K562 (cell line): ENCODE measurements around the gene LRRC25. TPM values are rescaled to one million over a fixed set of nuclear protein-coding genes. Genes with fewer than 3 reads are reported as not detected.
A peak's percentile ranks its signal among the peaks of the same experiment; 100 is the strongest.

ENCODE experiments used
- BMI1 ChIP-seq: fragments of 150-350 bp; IDR thresholded peaks from 2 replicates; pipeline ENCODE4 v1.6.1; 2014; ENCODE audit warnings: low read length
- CTBP1 ChIP-seq: fragments of 450-650 bp; IDR thresholded peaks from 2 replicates; pipeline ENCODE4 v1.6.1; 2016; ENCODE audit warnings: borderline replicate concordance
- ERF ChIP-seq: fragments of 450-650 bp; formaldehyde crosslinking; IDR thresholded peaks from 2 replicates; pipeline ENCODE4 v1.4.0; 2020; ENCODE audit warnings: mild to moderate bottlenecking, mixed read lengths
- FOXA3 ChIP-seq, 2 experiments: fragments of 450-650 bp in 1 of 2; sonication (generic) in 1 of 2; formaldehyde crosslinking; IDR thresholded peaks in 1 of 2; conservative IDR thresholded peaks in 1 of 2; 2 replicates each; pipeline versions ENCODE4 v1.4.0 to v1.8.0; 2020 to 2022; ENCODE audit warnings: mild to moderate bottlenecking in 2 of 2, missing genetic modification reagents in 1 of 2
- JUND ChIP-seq, 2 experiments: IDR thresholded peaks; 2 replicates in 1 of 2; 3 replicates in 1 of 2; pipeline ENCODE4 v1.6.1; 2011; ENCODE audit warnings: borderline replicate concordance in 2 of 2, low read depth in 2 of 2, low read length in 2 of 2, improper control_type of control experiment in 1 of 2, missing biosample characterization in 1 of 2, missing genetic modification characterization in 1 of 2, missing genetic modification reagents in 1 of 2
- NR2F6 ChIP-seq: fragments of 450-650 bp; formaldehyde crosslinking; IDR thresholded peaks from 2 replicates; pipeline ENCODE4 v1.4.0; 2020; ENCODE audit warnings: mild to moderate bottlenecking
- RUNX1 ChIP-seq: sonication (generic); IDR thresholded peaks from 2 replicates; pipeline ENCODE4 v1.6.1; 2016; ENCODE audit warnings: antibody characterized with exemption, low read depth
- SAFB ChIP-seq: fragments of 200-400 bp; formaldehyde crosslinking; IDR thresholded peaks from 2 replicates; pipeline ENCODE4 v1.6.1; 2017; ENCODE audit warnings: low read depth, low read length, borderline replicate concordance
- SMAD1 ChIP-seq: fragments of 150-350 bp; IDR thresholded peaks from 2 replicates; pipeline ENCODE4 v1.6.1; 2014; ENCODE audit warnings: low read length, low read depth; ENCODE audit not compliant: partially characterized antibody
- TAF1 ChIP-seq: IDR thresholded peaks from 2 replicates; pipeline ENCODE4 v1.6.1; 2011; ENCODE audit warnings: mild to moderate bottlenecking, low read length, moderate library complexity; ENCODE audit not compliant: insufficient read depth, control insufficient read depth, severe bottlenecking; ENCODE audit errors: extremely low read depth
- TBL1XR1 ChIP-seq, 2 experiments: IDR thresholded peaks; 2 replicates each; pipeline ENCODE4 v1.6.1; 2012; ENCODE audit warnings: improper control_type of control experiment in 2 of 2, low read length in 2 of 2, mild to moderate bottlenecking in 1 of 2
- ZNF134 ChIP-seq: fragments of 250-450 bp; sonication (Bioruptor Pico); conservative IDR thresholded peaks from 2 replicates; pipeline ENCODE4 v1.4.0; 2020
- polyA plus RNA-seq, 8 experiments: library from polyadenylated mRNA; depleted of rRNA in 4 of 8; stranded (reverse) in 5 of 8; unstranded in 3 of 8; fragments of >200 nt; fragmentation: Nextera tagmentation in 2 of 8; fragmentation: Illumina TruSeq in 1 of 8; extraction: Ambion mirVana in 2 of 8; extraction: Trizol in 1 of 8; gene quantifications; 2 replicates each; pipeline versions ENCODE4 v1.2.1 to v1.2.3, GENCODE V29; 2011 to 2014; ENCODE audit warnings: inconsistent platforms in 1 of 8, missing spikeins in 1 of 8
- total RNA-seq, 7 experiments: library from RNA; depleted of rRNA in 6 of 7; stranded (reverse); fragments of >200 nt in 6 of 7; fragmentation: Illumina TruSeq in 2 of 7; extraction: Trizol in 2 of 7; gene quantifications; 2 replicates each; pipeline versions ENCODE4 v1.2.1 to v1.2.3, GENCODE V29; 2011 to 2021; ENCODE audit warnings: low replicate concordance in 1 of 7
- TF ChIP-seq, protein P1 (sequence below): fragments of 450-650 bp; IDR thresholded peaks from 2 replicates; pipeline ENCODE4 v1.6.1; 2017; ENCODE audit warnings: antibody characterized with exemption, mild to moderate bottlenecking
- TF ChIP-seq, protein P2 (sequence below): sonication (generic); formaldehyde crosslinking; IDR thresholded peaks from 2 replicates; pipeline ENCODE4 v1.8.1; 2022; ENCODE audit warnings: missing genetic modification reagents
- TF ChIP-seq, protein P3 (sequence below), 2 experiments: IDR thresholded peaks; 2 replicates each; pipeline ENCODE4 v1.6.1; 2011; ENCODE audit warnings: borderline replicate concordance in 1 of 2, control low read depth in 1 of 2, low read depth in 1 of 2, low read length in 1 of 2, mild to moderate bottlenecking in 1 of 2, mixed read lengths in 1 of 2, moderate library complexity in 1 of 2; ENCODE audit not compliant: insufficient read depth in 1 of 2, insufficient read length in 1 of 2, poor library complexity in 1 of 2, severe bottlenecking in 1 of 2; ENCODE audit errors: extremely low read depth in 1 of 2

Gene LRRC25
- total and polyA plus RNA-seq, 9 of the 15 experiments (the other 6 are each of a cell fraction or from before 2014, with no cell fraction given), result 0.07 to 0.36 (median 0.10) TPM; not detected in 3

DNA sequence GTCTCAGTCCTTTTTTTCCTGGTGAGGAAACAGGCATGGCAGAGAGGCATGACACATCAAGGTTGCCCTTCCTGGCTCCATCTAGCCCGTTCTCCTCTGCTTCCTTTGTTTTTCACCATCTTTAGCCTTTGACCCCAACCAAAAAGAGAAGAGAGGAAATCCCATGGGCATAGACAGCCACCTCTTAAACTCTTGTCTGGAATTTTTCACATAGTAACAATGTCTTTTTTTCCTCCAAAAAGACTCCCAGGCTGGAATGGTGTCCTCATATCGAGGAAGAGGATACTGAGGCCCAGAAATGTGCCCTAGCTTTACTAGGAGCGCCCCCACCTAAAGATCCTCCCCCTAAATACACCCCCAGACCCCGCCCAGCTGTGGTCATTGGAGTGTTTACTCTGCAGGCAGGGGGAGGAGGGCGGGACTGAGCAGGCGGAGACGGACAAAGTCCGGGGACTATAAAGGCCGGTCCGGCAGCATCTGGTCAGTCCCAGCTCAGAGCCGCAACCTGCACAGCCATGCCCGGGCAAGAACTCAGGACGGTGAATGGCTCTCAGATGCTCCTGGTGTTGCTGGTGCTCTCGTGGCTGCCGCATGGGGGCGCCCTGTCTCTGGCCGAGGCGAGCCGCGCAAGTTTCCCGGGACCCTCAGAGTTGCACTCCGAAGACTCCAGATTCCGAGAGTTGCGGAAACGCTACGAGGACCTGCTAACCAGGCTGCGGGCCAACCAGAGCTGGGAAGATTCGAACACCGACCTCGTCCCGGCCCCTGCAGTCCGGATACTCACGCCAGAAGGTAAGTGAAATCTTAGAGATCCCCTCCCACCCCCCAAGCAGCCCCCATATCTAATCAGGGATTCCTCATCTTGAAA, 11.5 kb downstream of the LRRC25 start, which contains the start of gene GDF15 (continued):
- TF ChIP-seq, protein P1, sequence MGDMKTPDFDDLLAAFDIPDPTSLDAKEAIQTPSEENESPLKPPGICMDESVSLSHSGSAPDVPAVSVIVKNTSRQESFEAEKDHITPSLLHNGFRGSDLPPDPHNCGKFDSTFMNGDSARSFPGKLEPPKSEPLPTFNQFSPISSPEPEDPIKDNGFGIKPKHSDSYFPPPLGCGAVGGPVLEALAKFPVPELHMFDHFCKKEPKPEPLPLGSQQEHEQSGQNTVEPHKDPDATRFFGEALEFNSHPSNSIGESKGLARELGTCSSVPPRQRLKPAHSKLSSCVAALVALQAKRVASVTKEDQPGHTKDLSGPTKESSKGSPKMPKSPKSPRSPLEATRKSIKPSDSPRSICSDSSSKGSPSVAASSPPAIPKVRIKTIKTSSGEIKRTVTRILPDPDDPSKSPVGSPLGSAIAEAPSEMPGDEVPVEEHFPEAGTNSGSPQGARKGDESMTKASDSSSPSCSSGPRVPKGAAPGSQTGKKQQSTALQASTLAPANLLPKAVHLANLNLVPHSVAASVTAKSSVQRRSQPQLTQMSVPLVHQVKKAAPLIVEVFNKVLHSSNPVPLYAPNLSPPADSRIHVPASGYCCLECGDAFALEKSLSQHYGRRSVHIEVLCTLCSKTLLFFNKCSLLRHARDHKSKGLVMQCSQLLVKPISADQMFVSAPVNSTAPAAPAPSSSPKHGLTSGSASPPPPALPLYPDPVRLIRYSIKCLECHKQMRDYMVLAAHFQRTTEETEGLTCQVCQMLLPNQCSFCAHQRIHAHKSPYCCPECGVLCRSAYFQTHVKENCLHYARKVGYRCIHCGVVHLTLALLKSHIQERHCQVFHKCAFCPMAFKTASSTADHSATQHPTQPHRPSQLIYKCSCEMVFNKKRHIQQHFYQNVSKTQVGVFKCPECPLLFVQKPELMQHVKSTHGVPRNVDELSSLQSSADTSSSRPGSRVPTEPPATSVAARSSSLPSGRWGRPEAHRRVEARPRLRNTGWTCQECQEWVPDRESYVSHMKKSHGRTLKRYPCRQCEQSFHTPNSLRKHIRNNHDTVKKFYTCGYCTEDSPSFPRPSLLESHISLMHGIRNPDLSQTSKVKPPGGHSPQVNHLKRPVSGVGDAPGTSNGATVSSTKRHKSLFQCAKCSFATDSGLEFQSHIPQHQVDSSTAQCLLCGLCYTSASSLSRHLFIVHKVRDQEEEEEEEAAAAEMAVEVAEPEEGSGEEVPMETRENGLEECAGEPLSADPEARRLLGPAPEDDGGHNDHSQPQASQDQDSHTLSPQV, result no peak; the same call in none of the 2 replicates
- TF ChIP-seq TAF1 (peak; percentile 87), CTBP1 (peak; percentile 95), ZNF134 (CRISPR knock-in tag) (peak; percentile 55; the same call in 1 of the 2 replicates), JUND (IDR thresholded peaks at IDR 0.05; ENCODE audit: borderline replicate concordance, low read depth, low read length) (peak; percentile 82), JUND (tag; IDR thresholded peaks at IDR 0.05; ENCODE audit: borderline replicate concordance, low read depth, low read length) (peak; percentile 64; the same call in 1 of the 3 replicates), TBL1XR1 (IDR thresholded peaks at IDR 0.05; ENCODE audit: low read length in 2 of 2) (peak; percentile 47 to 83), RUNX1 (0 out of 2 replicates have a peak, but pooled peaks have one; percentile 28), FOXA3 (CRISPR knock-in tag; conservative IDR thresholded peaks at IDR 0.05 in 1 of 2, IDR thresholded peaks at IDR 0.05 in 1 of 2) (peak; percentile 95 to 96), ERF (CRISPR knock-in tag) (0 out of 2 replicates have a peak, but pooled peaks have one; percentile 48), SMAD1 (peak; percentile 98), BMI1 (peak; percentile 24; the same call in 1 of the 2 replicates), SAFB (no peak), NR2F6 (CRISPR knock-in tag) (no peak)
- TF ChIP-seq, protein P2, sequence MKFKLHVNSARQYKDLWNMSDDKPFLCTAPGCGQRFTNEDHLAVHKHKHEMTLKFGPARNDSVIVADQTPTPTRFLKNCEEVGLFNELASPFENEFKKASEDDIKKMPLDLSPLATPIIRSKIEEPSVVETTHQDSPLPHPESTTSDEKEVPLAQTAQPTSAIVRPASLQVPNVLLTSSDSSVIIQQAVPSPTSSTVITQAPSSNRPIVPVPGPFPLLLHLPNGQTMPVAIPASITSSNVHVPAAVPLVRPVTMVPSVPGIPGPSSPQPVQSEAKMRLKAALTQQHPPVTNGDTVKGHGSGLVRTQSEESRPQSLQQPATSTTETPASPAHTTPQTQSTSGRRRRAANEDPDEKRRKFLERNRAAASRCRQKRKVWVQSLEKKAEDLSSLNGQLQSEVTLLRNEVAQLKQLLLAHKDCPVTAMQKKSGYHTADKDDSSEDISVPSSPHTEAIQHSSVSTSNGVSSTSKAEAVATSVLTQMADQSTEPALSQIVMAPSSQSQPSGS (CRISPR knock-in tag), result no peak
- TF ChIP-seq, protein P3, sequence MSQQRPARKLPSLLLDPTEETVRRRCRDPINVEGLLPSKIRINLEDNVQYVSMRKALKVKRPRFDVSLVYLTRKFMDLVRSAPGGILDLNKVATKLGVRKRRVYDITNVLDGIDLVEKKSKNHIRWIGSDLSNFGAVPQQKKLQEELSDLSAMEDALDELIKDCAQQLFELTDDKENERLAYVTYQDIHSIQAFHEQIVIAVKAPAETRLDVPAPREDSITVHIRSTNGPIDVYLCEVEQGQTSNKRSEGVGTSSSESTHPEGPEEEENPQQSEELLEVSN (IDR thresholded peaks at IDR 0.05; ENCODE audit: borderline replicate concordance in 1 of 2, extremely low read depth in 1 of 2, insufficient read depth in 1 of 2, insufficient read length in 1 of 2, low read depth in 1 of 2, low read length in 1 of 2, poor library complexity in 1 of 2, severe bottlenecking in 1 of 2), result peak; percentile 41 to 66
